NB4 (cell line): ENCODE results near the gene CFAP46.

ENCODE experiments used
- MYC ChIP-seq: IDR thresholded peaks from 2 replicates; pipeline ENCODE4 v1.6.1; 2011; ENCODE audit warnings: low read depth, low read length
- POLR2A ChIP-seq: IDR thresholded peaks from 2 replicates; pipeline ENCODE4 v1.6.1; 2011; ENCODE audit warnings: mild to moderate bottlenecking; ENCODE audit not compliant: insufficient read length; ENCODE audit errors: extremely low read depth
- TF ChIP-seq, protein P1 (sequence below): IDR thresholded peaks from one replicate; pipeline ENCODE4 v1.5.1; 2012; ENCODE audit warnings: low read depth, low read length

- TF ChIP-seq POLR2A (no peak), MYC (no peak)
- TF ChIP-seq, protein P1, sequence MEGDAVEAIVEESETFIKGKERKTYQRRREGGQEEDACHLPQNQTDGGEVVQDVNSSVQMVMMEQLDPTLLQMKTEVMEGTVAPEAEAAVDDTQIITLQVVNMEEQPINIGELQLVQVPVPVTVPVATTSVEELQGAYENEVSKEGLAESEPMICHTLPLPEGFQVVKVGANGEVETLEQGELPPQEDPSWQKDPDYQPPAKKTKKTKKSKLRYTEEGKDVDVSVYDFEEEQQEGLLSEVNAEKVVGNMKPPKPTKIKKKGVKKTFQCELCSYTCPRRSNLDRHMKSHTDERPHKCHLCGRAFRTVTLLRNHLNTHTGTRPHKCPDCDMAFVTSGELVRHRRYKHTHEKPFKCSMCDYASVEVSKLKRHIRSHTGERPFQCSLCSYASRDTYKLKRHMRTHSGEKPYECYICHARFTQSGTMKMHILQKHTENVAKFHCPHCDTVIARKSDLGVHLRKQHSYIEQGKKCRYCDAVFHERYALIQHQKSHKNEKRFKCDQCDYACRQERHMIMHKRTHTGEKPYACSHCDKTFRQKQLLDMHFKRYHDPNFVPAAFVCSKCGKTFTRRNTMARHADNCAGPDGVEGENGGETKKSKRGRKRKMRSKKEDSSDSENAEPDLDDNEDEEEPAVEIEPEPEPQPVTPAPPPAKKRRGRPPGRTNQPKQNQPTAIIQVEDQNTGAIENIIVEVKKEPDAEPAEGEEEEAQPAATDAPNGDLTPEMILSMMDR, result no peak
These were observed 104.5 kb downstream of the CFAP46 start for GRCh38 chr10:132837905-132838304.
